Measurements from ENCODE around the gene TOR3A. TPM values are rescaled to one million over a fixed set of nuclear protein-coding genes. Genes with fewer than 3 reads are reported as not detected.
A peak's percentile ranks its signal among the peaks of the same experiment; 100 is the strongest.

Gene TOR3A
- polyA plus RNA-seq, 2 of the 4 experiments (the other 2 are of a cell fraction) = 30.7 to 44.5 TPM

DNA sequence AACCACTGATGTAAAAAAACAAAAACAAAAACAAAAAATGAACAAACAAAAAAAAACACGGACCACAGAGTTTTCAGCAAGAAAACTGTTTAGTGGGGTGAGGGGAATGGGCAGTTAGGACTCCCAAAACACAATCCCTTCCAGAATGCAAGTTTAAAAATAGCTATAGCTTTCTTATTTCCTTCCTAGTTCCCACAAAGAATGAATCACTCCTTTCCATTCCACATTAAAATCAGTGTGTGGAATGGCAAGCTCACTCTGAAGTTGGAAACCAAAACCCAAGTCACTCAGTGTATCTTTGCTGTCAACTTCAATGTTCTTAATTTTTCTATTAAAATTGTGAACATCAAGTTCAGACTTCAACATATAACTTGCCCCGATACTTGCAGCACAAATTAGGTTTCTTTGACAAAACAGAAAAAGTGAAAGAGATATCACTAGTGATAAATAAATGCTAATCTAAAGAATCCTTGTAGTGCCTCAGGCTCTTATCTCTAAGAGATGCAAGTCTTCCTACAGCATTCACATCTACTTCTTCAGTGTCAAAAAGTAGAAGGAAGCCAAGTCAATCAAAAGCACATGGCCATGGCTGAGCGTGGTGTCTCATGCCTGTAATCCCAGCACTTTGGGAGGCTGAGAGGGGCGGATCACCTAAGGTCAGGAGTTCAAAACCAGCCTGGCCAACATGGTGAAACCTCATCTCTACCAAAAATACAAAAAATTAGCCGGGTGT, 45.5 kb downstream of the TOR3A start:
- FAIRE-seq (no peak), ATAC-seq (no peak), DNase-seq (ENCODE audit: low read depth in 1 of 2, low spot score in 1 of 2) (no peak)
- peaks cover 62% of the 10 kb centered on the region for H3K4me1 ChIP-seq
- ChIA-PET POLR2A (no interaction called here), CTCF (interaction anchor here (0.6 to 2.1 kb wide), 4 partner anchors 66 to 694 kb away, joined by 3 to 9 read pairs (median 4); no protein-coding TSS in a partner anchor)
- no peak overlapping the region for H3K4me3 ChIP-seq
- H3K4me2 ChIP-seq = peak overlapping the region; percentile 27
- TF ChIP-seq CBX2 (IDR thresholded peaks at IDR 0.05; ENCODE audit: borderline replicate concordance, low read depth) = no peak
- TF ChIP-seq PHF8 (IDR thresholded peaks at IDR 0.05; ENCODE audit: borderline replicate concordance, low read depth) = no peak
- TF ChIP-seq FOXS1 (CRISPR knock-in tag; IDR thresholded peaks at IDR 0.05) = no peak
- no peak for TF ChIP-seq RCOR1 (IDR thresholded peaks at IDR 0.05; ENCODE audit: low read depth, low read length)
- TF ChIP-seq NPAS2 (CRISPR knock-in tag; IDR thresholded peaks at IDR 0.05; ENCODE audit: borderline replicate concordance) = no peak
- TF ChIP-seq ZC3H11A (IDR thresholded peaks at IDR 0.05) = no peak
- TF ChIP-seq RNF2 (IDR thresholded peaks at IDR 0.05; ENCODE audit: borderline replicate concordance, low read depth) = no peak
- no peak for TF ChIP-seq EHF (CRISPR knock-in tag; IDR thresholded peaks at IDR 0.05)
- no peak for TF ChIP-seq SREBF2 (IDR thresholded peaks at IDR 0.05)
- no peak for TF ChIP-seq TP53 (CRISPR knock-in tag; IDR thresholded peaks at IDR 0.05)
- TF ChIP-seq, protein P1, sequence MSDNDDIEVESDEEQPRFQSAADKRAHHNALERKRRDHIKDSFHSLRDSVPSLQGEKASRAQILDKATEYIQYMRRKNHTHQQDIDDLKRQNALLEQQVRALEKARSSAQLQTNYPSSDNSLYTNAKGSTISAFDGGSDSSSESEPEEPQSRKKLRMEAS (IDR thresholded peaks at IDR 0.05) = no peak
- no peak for TF ChIP-seq BHLHE40 (IDR thresholded peaks at IDR 0.05; ENCODE audit: low read depth, low read length)
- TF ChIP-seq, protein P2, sequence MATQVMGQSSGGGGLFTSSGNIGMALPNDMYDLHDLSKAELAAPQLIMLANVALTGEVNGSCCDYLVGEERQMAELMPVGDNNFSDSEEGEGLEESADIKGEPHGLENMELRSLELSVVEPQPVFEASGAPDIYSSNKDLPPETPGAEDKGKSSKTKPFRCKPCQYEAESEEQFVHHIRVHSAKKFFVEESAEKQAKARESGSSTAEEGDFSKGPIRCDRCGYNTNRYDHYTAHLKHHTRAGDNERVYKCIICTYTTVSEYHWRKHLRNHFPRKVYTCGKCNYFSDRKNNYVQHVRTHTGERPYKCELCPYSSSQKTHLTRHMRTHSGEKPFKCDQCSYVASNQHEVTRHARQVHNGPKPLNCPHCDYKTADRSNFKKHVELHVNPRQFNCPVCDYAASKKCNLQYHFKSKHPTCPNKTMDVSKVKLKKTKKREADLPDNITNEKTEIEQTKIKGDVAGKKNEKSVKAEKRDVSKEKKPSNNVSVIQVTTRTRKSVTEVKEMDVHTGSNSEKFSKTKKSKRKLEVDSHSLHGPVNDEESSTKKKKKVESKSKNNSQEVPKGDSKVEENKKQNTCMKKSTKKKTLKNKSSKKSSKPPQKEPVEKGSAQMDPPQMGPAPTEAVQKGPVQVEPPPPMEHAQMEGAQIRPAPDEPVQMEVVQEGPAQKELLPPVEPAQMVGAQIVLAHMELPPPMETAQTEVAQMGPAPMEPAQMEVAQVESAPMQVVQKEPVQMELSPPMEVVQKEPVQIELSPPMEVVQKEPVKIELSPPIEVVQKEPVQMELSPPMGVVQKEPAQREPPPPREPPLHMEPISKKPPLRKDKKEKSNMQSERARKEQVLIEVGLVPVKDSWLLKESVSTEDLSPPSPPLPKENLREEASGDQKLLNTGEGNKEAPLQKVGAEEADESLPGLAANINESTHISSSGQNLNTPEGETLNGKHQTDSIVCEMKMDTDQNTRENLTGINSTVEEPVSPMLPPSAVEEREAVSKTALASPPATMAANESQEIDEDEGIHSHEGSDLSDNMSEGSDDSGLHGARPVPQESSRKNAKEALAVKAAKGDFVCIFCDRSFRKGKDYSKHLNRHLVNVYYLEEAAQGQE (IDR thresholded peaks at IDR 0.05) = no peak
- no peak for TF ChIP-seq CHD4 (IDR thresholded peaks at IDR 0.05; ENCODE audit: borderline replicate concordance)
- TF ChIP-seq, protein P3, sequence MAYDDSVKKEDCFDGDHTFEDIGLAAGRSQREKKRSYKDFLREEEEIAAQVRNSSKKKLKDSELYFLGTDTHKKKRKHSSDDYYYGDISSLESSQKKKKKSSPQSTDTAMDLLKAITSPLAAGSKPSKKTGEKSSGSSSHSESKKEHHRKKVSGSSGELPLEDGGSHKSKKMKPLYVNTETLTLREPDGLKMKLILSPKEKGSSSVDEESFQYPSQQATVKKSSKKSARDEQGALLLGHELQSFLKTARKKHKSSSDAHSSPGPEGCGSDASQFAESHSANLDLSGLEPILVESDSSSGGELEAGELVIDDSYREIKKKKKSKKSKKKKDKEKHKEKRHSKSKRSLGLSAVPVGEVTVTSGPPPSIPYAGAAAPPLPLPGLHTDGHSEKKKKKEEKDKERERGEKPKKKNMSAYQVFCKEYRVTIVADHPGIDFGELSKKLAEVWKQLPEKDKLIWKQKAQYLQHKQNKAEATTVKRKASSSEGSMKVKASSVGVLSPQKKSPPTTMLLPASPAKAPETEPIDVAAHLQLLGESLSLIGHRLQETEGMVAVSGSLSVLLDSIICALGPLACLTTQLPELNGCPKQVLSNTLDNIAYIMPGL (CRISPR knock-in tag; IDR thresholded peaks at IDR 0.05; ENCODE audit: borderline replicate concordance) = no peak
- no peak for TF ChIP-seq RFX5 (IDR thresholded peaks at IDR 0.05)
- TF ChIP-seq RAD21 (conservative IDR thresholded peaks at IDR 0.05 in 1 of 2, IDR thresholded peaks at IDR 0.05 in 1 of 2) = no peak
- TF ChIP-seq KDM5A (IDR thresholded peaks at IDR 0.05) = no peak
- TF ChIP-seq, protein P4, sequence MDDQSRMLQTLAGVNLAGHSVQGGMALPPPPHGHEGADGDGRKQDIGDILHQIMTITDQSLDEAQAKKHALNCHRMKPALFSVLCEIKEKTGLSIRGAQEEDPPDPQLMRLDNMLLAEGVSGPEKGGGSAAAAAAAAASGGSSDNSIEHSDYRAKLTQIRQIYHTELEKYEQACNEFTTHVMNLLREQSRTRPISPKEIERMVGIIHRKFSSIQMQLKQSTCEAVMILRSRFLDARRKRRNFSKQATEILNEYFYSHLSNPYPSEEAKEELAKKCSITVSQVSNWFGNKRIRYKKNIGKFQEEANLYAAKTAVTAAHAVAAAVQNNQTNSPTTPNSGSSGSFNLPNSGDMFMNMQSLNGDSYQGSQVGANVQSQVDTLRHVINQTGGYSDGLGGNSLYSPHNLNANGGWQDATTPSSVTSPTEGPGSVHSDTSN (IDR thresholded peaks at IDR 0.05) = no peak
- no peak for TF ChIP-seq FOSL2 (IDR thresholded peaks at IDR 0.05)
- TF ChIP-seq FOSL2 (CRISPR knock-in tag; IDR thresholded peaks at IDR 0.05) = no peak
- H3K27ac ChIP-seq = peak overlapping the region in 1 of 2 experiments; percentile 23; a peak in 2 of 6 replicates
- no peaks in the 10 kb centered on the region for H3K9me3 ChIP-seq
- WGBS (ENCODE audit: missing lambda C conversion rate) = 82% methylated on average over 5 of the region's 5 CpGs

All from A549 (cell line).